Heart left ventricle (tissue), 16 donors: Measurements from ENCODE around the gene PTOV1. TPM values are rescaled to one million over a fixed set of nuclear protein-coding genes. Genes with fewer than 3 reads are reported as not detected.
A peak's percentile ranks its signal among the peaks of the same experiment; 100 is the strongest.

Experiments used
- ATAC-seq, 4 donors: fragments of 200-7000 bp; cut with Tn5 transposase; one replicate each; pipeline ENCODE4 v1.9.1; 2020 to 2022; ENCODE audit warnings: moderate library complexity in 4 of 4, mild to moderate bottlenecking in 3 of 4, moderate number of reproducible peaks in 1 of 4
- DNase-seq, 5 donors: peaks; one replicate each; pipeline ENCODE4 v3.0.0-alpha.2; 2020
- H3K27ac ChIP-seq, 12 donors: fragments of 200-600 bp; sonication (generic) in 4 of 12; one replicate each; pipeline versions ENCODE4 v1.5.0 to v1.8.0; 2016 to 2022; ENCODE audit warnings: mild to moderate bottlenecking in 2 of 12
- H3K27me3 ChIP-seq, 9 donors: fragments of 200-600 bp; sonication (generic) in 2 of 9; one replicate each; pipeline versions ENCODE4 v1.5.1 to v1.8.0; 2016 to 2022; ENCODE audit warnings: mild to moderate bottlenecking in 3 of 9
- H3K36me3 ChIP-seq, 9 donors: fragments of 200-600 bp; sonication (generic) in 2 of 9; one replicate each; pipeline versions ENCODE4 v1.5.0 to v1.8.0; 2018 to 2022; ENCODE audit warnings: mild to moderate bottlenecking in 2 of 9
- H3K4me1 ChIP-seq, 12 donors: fragments of 200-600 bp; sonication (generic) in 4 of 12; one replicate each; pipeline versions ENCODE4 v1.5.0 to v1.8.0; 2016 to 2022; ENCODE audit warnings: mild to moderate bottlenecking in 3 of 12
- H3K4me3 ChIP-seq, 12 donors: fragments of 200-600 bp; sonication (generic) in 4 of 12; one replicate each; pipeline versions ENCODE4 v1.5.0 to v1.8.0; 2017 to 2022; ENCODE audit warnings: mild to moderate bottlenecking in 9 of 12, moderate library complexity in 4 of 12
- H3K9me3 ChIP-seq, 12 donors: fragments of 200-600 bp; sonication (generic) in 4 of 12; one replicate each; pipeline versions ENCODE4 v1.5.0 to v1.8.0; 2016 to 2022; ENCODE audit warnings: mild to moderate bottlenecking in 1 of 12
- POLR2A ChIP-seq, 2 donors: fragments of 450-650 bp; IDR thresholded peaks; one replicate each; pipeline ENCODE4 v1.6.1; 2017; ENCODE audit warnings: antibody characterized with exemption in 2 of 2, mild to moderate bottlenecking in 2 of 2, moderate library complexity in 2 of 2
- WGBS, 4 donors: extraction: QIAGEN DNeasy Blood & Tissue Kit in 2 of 4; methylation state at CpG; one replicate each; pipeline versions ENCODE4 v1.1.5 to v1.1.7; 2013 to 2018; 5-methylcytosine and 5-hydroxymethylcytosine counted together
- intact Hi-C, 10 donors: fragments of 100-400 bp; cut with DNase I; formaldehyde crosslinking; loops; one replicate each; pipeline versions ENCODE4 v1.11.1 to v1.14.2; 2022
- polyA plus RNA-seq, 2 donors: library from polyadenylated mRNA; stranded (reverse); fragments of 200-250 nt; gene quantifications; one replicate each; pipeline ENCODE4 v1.2.3, GENCODE V29; 2013
- total RNA-seq, 9 donors: library from RNA; depleted of rRNA in 2 of 9; stranded (reverse); fragments of >200 nt in 2 of 9; fragmentation: NEBNext Ultra II Directional in 3 of 9; extraction: Animal tissue kit (Norgen Biotek cat#: 25700) in 3 of 9; gene quantifications; one replicate each; pipeline versions ENCODE4 v1.1.0 to v1.2.4, GENCODE V29; 2016 to 2023
- TF ChIP-seq, protein P1 (sequence below), 12 donors: fragments of 200-600 bp; sonication (generic) in 4 of 12; IDR thresholded peaks; one replicate each; pipeline versions ENCODE4 v1.5.0 to v1.8.0; 2018 to 2022; ENCODE audit warnings: antibody characterized with exemption in 12 of 12, mild to moderate bottlenecking in 5 of 12
- donor health status: ischemic (EF 13 %, LVEDD 7.1; RV severe dilation, severe dysfunction).
- donor health status: healthy with polysubstance abuse.
- donor health status: DM: no; HTN: yes; CAD: no.
- donor health status: DM: no; HTN: no; CAD: no.
- donor health status: ischemic (EF 25% LVEDD 6.9; RV normal size, moderate dysfunction).
- donor health status: ischemic (EF 25% LVEDD 5.7; RV mildly dilated, moderate dysfunction).
- donor health status: healthy.
- donor health status: DM: yes; HTN: yes; CAD: no.
- donor health status: ischemic (EF 35%, LVEDD 5.7; RV mildly dilated, moderate dysfunction).
- donor health status: nonischemic (EF 11% LVEDD 7.7; RV severe dilation, severe dysfunction).
- donor health status: DM: yes; HTN: yes; CAD: no.
- donor health status: PGD.
- donor health status: ischemic (EF 29% LVEDD 5.4; RV normal size, mild dysfunction).
- donor health status: nonischemic (EF 23%, LVEDD 6.1; RV moderate dilation, normal function).

The PTOV1 gene
- total and polyA plus RNA-seq, 11 donors: 70.9 to 135 (median 91.5) TPM

DNA sequence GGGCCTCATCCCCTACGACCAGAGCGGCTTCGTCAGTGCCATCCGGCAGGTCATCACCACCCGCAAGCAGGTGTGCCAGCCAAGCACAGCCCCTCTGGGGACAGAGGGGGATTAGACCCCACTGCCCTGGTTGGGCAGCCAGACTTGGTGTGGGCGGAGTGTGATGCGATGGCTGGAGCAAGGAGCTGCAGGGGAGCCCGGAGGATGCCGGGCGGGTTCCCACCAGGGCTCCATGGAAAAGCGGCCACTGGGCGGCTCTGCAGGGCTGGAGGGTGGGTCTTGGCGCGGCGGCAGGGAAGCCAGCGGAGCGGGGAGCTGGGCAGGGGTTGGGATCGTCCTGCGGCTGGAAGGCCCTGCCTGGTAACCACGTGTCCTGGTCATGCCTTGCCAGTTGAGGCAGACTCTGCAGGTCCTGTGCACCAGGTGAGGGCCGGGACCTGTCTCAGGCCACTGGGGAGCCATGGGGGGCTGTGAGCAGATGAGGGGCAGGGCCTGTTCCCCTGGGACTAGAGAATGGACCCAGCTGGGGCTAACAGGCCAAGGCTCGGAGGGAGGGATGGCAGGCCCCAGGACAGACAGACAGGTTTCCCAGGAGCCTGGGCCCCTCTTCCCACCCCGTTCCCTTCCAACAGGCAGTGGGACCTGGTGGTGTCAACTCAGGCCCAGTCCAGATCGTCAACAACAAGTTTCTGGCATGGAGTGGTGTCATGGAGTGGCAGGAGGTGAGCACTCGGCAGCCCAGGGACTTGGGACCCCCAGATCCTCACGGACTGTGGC lies 6.3 kb downstream of the PTOV1 start:
- intact Hi-C loops: loop anchor here in 2 of 10 donors (5.0 kb wide), 1 partner anchor 35 kb away; no protein-coding TSS in a partner anchor
- 90 to 93% (median 92%) methylated on average over 19 to 26 of the region's 26 CpGs for WGBS, 4 donors
- peaks cover 2 to 34% (median 16%) of the 10 kb centered on the region in 12 donors for H3K4me1 ChIP-seq
- ATAC-seq (no peak), DNase-seq (peak in 1 of 5 donors; percentile 27)
- no peak overlapping the region for H3K4me3 ChIP-seq
- H3K27me3 ChIP-seq: no peaks in the 10 kb centered on the region
- peaks cover 0 to 79% (median 74%) of the 10 kb centered on the region in 9 donors for H3K36me3 ChIP-seq
- no peaks in the 10 kb centered on the region for H3K9me3 ChIP-seq
- no peak overlapping the region for H3K27ac ChIP-seq
- TF ChIP-seq, protein P1, sequence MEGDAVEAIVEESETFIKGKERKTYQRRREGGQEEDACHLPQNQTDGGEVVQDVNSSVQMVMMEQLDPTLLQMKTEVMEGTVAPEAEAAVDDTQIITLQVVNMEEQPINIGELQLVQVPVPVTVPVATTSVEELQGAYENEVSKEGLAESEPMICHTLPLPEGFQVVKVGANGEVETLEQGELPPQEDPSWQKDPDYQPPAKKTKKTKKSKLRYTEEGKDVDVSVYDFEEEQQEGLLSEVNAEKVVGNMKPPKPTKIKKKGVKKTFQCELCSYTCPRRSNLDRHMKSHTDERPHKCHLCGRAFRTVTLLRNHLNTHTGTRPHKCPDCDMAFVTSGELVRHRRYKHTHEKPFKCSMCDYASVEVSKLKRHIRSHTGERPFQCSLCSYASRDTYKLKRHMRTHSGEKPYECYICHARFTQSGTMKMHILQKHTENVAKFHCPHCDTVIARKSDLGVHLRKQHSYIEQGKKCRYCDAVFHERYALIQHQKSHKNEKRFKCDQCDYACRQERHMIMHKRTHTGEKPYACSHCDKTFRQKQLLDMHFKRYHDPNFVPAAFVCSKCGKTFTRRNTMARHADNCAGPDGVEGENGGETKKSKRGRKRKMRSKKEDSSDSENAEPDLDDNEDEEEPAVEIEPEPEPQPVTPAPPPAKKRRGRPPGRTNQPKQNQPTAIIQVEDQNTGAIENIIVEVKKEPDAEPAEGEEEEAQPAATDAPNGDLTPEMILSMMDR (IDR thresholded peaks at IDR 0.05): no peak
- no peak for TF ChIP-seq POLR2A (IDR thresholded peaks at IDR 0.05)

DNA sequence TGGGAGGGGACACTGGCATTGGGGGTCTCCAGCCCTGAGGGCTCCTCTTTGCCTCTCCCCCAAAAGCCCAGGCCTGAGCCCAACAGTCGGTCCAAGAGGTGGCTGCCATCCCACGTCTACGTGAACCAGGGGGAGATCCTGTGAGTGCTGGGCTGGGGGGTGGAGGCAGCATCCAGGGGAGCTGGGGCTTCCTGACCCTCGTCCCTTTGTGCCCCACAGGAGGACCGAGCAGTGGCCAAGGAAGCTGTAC lies 6.8 kb downstream of the PTOV1 start:
- Histone ChIP-seq H3K27ac (no peak overlapping the region), H3K9me3 (no peaks in the 10 kb centered on the region), H3K4me3 (no peak overlapping the region), H3K4me1 (peaks cover 0 to 34% (median 10%) of the 10 kb centered on the region in 12 donors), H3K36me3 (peaks cover 0 to 82% (median 75%) of the 10 kb centered on the region in 9 donors), H3K27me3 (no peaks in the 10 kb centered on the region)
- ATAC-seq: no peak
- intact Hi-C loops: loop anchor here in 2 of 10 donors (5.0 kb wide), 1 partner anchor 35 kb away; no protein-coding TSS in a partner anchor
- DNase-seq: peak in 1 of 5 donors; percentile 22
- TF ChIP-seq POLR2A (IDR thresholded peaks at IDR 0.05): no peak
- TF ChIP-seq, protein P1 (IDR thresholded peaks at IDR 0.05): no peak
- 62 to 87% (median 85%) methylated on average over 2 to 5 of the region's 5 CpGs; no CpG with 5 or more reads in 1 of the 4 donors for WGBS, 4 donors

DNA sequence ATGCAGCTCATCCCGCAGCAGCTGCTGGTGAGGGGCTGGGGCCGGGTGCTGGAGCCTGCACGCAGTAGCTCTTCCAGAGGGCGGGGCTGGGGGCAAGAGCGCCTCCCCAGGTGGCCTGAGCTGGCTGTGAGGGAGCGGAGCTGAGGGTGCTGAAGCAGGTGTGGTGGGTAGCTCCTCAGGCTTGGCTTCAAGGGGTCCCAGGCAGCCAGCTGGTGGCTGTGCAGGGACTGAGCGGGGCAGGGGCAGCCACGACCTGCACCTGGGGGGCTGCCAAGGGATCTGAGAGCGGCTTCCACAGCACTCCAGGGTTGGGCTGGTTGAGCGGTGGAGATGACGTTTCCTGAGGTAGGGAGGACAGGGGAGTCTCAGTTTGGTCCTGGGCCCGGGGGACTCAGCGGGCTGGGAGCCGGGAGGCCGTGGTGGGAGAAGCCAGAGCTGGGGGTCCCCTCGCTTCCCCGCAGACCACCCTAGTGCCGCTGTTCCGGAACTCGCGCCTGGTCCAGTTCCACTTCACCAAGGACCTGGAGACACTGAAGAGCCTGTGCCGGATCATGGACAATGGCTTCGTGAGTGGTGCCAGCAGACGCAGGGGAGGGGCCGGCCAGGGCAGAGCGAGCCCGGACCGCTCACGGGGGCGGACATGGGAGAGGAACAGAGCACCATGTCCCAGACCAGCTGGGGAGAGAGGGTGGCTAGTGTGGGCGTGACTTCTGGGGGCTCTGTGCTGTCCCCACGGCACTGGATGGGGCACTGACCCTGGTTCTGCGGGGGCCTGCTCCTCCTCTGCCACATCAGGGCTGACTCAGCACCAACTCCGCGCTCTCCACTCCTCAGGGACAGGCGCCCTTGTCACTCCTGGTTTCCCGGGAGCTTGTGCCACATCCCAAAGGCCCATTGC lies 7.4 kb downstream of the PTOV1 start:
- H3K27ac ChIP-seq: no peak overlapping the region
- ATAC-seq (peak in 1 of 4 donors; percentile 1), DNase-seq (peak in 1 of 5 donors; percentile 22)
- TF ChIP-seq, protein P1 (IDR thresholded peaks at IDR 0.05): no peak
- TF ChIP-seq POLR2A (IDR thresholded peaks at IDR 0.05): no peak
- H3K4me3 ChIP-seq: no peak overlapping the region
- H3K9me3 ChIP-seq: no peaks in the 10 kb centered on the region
- no peaks in the 10 kb centered on the region for H3K27me3 ChIP-seq
- peaks cover 0 to 88% (median 80%) of the 10 kb centered on the region in 9 donors for H3K36me3 ChIP-seq
- H3K4me1 ChIP-seq: peaks cover 0 to 29% (median 6%) of the 10 kb centered on the region in 12 donors
- WGBS, 4 donors: 83 to 88% (median 87%) methylated on average over 24 to 37 of the region's 37 CpGs
- intact Hi-C loops: loop anchor here in 2 of 10 donors (5.0 kb wide), 1 partner anchor 36 kb away; no protein-coding TSS in a partner anchor
